Mucosa of stomach (tissue), 1 donor: Measurements from ENCODE around the gene CCDC136.

Experiments used
- H3K27me3 ChIP-seq: one replicate; pipeline ENCODE4 v1.7.0; 2013; ENCODE audit warnings: mild to moderate bottlenecking, low read length; ENCODE audit not compliant: control insufficient read depth, insufficient read depth
- H3K36me3 ChIP-seq: one replicate; pipeline ENCODE4 v1.7.0; 2013; ENCODE audit warnings: low read length; ENCODE audit not compliant: control insufficient read depth, insufficient read depth
- H3K4me1 ChIP-seq: one replicate; pipeline ENCODE4 v1.7.0; 2013; ENCODE audit warnings: mild to moderate bottlenecking, low read length; ENCODE audit not compliant: control insufficient read depth, insufficient read depth
- H3K4me3 ChIP-seq: one replicate; pipeline ENCODE4 v1.7.0; 2013; ENCODE audit warnings: low read length
- H3K9ac ChIP-seq: one replicate; pipeline ENCODE4 v1.7.0; 2013; ENCODE audit warnings: mild to moderate bottlenecking, low read length, moderate library complexity
- H3K9me3 ChIP-seq: one replicate; pipeline ENCODE4 v1.7.0; 2013; ENCODE audit warnings: mild to moderate bottlenecking, low read length, moderate library complexity; ENCODE audit not compliant: control insufficient read depth
- donor health status: Pancreatic carcinoma.

CCDC136 gene

GRCh38 chr7:128781851-128782250, 9.9 kb upstream of the CCDC136 start:
- no peak overlapping the region for H3K4me3 ChIP-seq
- no peaks in the 10 kb centered on the region for H3K36me3 ChIP-seq
- no peaks in the 10 kb centered on the region for H3K4me1 ChIP-seq
- H3K9ac ChIP-seq: no peak overlapping the region
- H3K9me3 ChIP-seq: no peaks in the 10 kb centered on the region
- peaks cover 10% of the 10 kb centered on the region for H3K27me3 ChIP-seq

- no peaks in the 10 kb centered on the region for H3K36me3 ChIP-seq
- no peaks in the 10 kb centered on the region for H3K4me1 ChIP-seq
- no peak overlapping the region for H3K4me3 ChIP-seq
- peaks cover 10% of the 10 kb centered on the region for H3K27me3 ChIP-seq
- no peak overlapping the region for H3K9ac ChIP-seq
- no peaks in the 10 kb centered on the region for H3K9me3 ChIP-seq
Observed at GRCh38 chr7:128783143-128783861, 8.5 kb upstream of the CCDC136 start.

GRCh38 chr7:128785738-128786137, 6.0 kb upstream of the CCDC136 start:
- no peaks in the 10 kb centered on the region for H3K9me3 ChIP-seq
- no peaks in the 10 kb centered on the region for H3K36me3 ChIP-seq
- H3K4me1 ChIP-seq: peaks cover 4% of the 10 kb centered on the region
- no peak overlapping the region for H3K4me3 ChIP-seq
- H3K27me3 ChIP-seq: peaks cover 17% of the 10 kb centered on the region
- H3K9ac ChIP-seq: no peak overlapping the region

GRCh38 chr7:128788446-128789412, 3.0 kb upstream of the CCDC136 start:
- H3K4me3 ChIP-seq: no peak overlapping the region
- H3K36me3 ChIP-seq: no peaks in the 10 kb centered on the region
- peaks cover 25% of the 10 kb centered on the region for H3K27me3 ChIP-seq
- H3K9me3 ChIP-seq: no peaks in the 10 kb centered on the region
- no peak overlapping the region for H3K9ac ChIP-seq
- peaks cover 7% of the 10 kb centered on the region for H3K4me1 ChIP-seq

- Histone ChIP-seq H3K9me3 (no peaks in the 10 kb centered on the region), H3K4me3 (no peak overlapping the region), H3K27me3 (peaks cover 25% of the 10 kb centered on the region), H3K4me1 (peaks cover 7% of the 10 kb centered on the region), H3K36me3 (no peaks in the 10 kb centered on the region), H3K9ac (peak overlapping the region; percentile 61)
Observed at GRCh38 chr7:128790315-128791041, 1.3 kb upstream of the CCDC136 start.

- no peaks in the 10 kb centered on the region for H3K36me3 ChIP-seq
- peak overlapping the region; percentile 61 for H3K9ac ChIP-seq
- peaks cover 7% of the 10 kb centered on the region for H3K4me1 ChIP-seq
- H3K4me3 ChIP-seq: no peak overlapping the region
- H3K9me3 ChIP-seq: no peaks in the 10 kb centered on the region
- peaks cover 25% of the 10 kb centered on the region for H3K27me3 ChIP-seq
Observed at GRCh38 chr7:128791972-128792327, 182 bp downstream of the CCDC136 start.

GRCh38 chr7:128792471-128793180, 858 bp downstream of the CCDC136 start:
- H3K9ac ChIP-seq: no peak overlapping the region
- no peaks in the 10 kb centered on the region for H3K36me3 ChIP-seq
- peaks cover 25% of the 10 kb centered on the region for H3K27me3 ChIP-seq
- H3K4me3 ChIP-seq: no peak overlapping the region
- peaks cover 7% of the 10 kb centered on the region for H3K4me1 ChIP-seq
- H3K9me3 ChIP-seq: no peaks in the 10 kb centered on the region

- no peaks in the 10 kb centered on the region for H3K9me3 ChIP-seq
- no peak overlapping the region for H3K9ac ChIP-seq
- peaks cover 7% of the 10 kb centered on the region for H3K4me1 ChIP-seq
- no peak overlapping the region for H3K4me3 ChIP-seq
- H3K27me3 ChIP-seq: peaks cover 25% of the 10 kb centered on the region
- no peaks in the 10 kb centered on the region for H3K36me3 ChIP-seq
Observed at GRCh38 chr7:128793181-128793547, 1.4 kb downstream of the CCDC136 start.

- Histone ChIP-seq H3K9ac (no peak overlapping the region), H3K4me3 (no peak overlapping the region), H3K9me3 (no peaks in the 10 kb centered on the region), H3K27me3 (peaks cover 20% of the 10 kb centered on the region), H3K4me1 (peaks cover 7% of the 10 kb centered on the region), H3K36me3 (no peaks in the 10 kb centered on the region)
Observed at GRCh38 chr7:128794020-128794419, 2.3 kb downstream of the CCDC136 start.

GRCh38 chr7:128794436-128794835, 2.7 kb downstream of the CCDC136 start:
- no peak overlapping the region for H3K9ac ChIP-seq
- H3K27me3 ChIP-seq: peaks cover 18% of the 10 kb centered on the region
- H3K36me3 ChIP-seq: no peaks in the 10 kb centered on the region
- peaks cover 7% of the 10 kb centered on the region for H3K4me1 ChIP-seq
- no peaks in the 10 kb centered on the region for H3K9me3 ChIP-seq
- no peak overlapping the region for H3K4me3 ChIP-seq

GRCh38 chr7:128795129-128795528, 3.4 kb downstream of the CCDC136 start:
- H3K4me1 ChIP-seq: peaks cover 7% of the 10 kb centered on the region
- H3K27me3 ChIP-seq: peaks cover 18% of the 10 kb centered on the region
- no peaks in the 10 kb centered on the region for H3K9me3 ChIP-seq
- H3K4me3 ChIP-seq: no peak overlapping the region
- H3K9ac ChIP-seq: no peak overlapping the region
- H3K36me3 ChIP-seq: no peaks in the 10 kb centered on the region
